ENCODE measurements around the gene GLI1. TPM values are rescaled to one million over a fixed set of nuclear protein-coding genes. Genes with fewer than 3 reads are reported as not detected.

GLI1 gene
- total RNA-seq, 2 donors from 2014 or later, result 3.4 to 6.4 TPM

DNA sequence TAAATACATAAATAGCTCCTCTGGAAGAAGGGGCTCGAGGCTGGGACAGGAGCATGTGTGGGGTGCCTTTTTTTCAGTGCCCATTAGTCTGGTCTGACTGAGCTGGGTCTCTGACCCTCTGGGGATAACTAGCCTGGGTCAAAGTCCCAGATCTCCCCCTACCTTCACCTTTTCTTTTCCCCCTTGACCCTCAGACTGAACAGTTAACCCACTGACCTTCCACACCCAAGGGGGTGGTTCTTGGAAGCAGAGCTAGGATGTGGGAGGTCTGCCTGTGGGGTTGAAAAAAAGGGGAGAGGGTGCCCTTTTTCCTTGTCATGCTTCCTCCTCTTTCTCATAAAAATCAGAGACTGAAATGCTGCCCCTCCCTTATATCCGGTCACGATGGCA lies 925 bp upstream of the GLI1 start:
- peaks cover 30% of the 10 kb centered on the region for H3K27me3 Mint-ChIP-seq (ENCODE audit: insufficient read depth)
- TF ChIP-seq CTCF (conservative IDR thresholded peaks at IDR 0.05), result no peak
- 29% methylated on average over 3 of the region's 3 CpGs for WGBS, 2 experiments (ENCODE audit: insufficient coverage in 1 of 2, insufficient read length in 1 of 2)
- H3K27ac Mint-ChIP-seq, result peak overlapping the region; percentile 83
- Histone ChIP-seq H3K4me1 (ENCODE audit: control insufficient read depth, insufficient read depth, low read length) (no peaks in the 10 kb centered on the region), H3K9me3 (ENCODE audit: control insufficient read depth, low read length) (no peaks in the 10 kb centered on the region), H3K27ac (ENCODE audit: low read depth, low read length) (no peak overlapping the region), H3K27me3 (ENCODE audit: control insufficient read depth, insufficient read depth, low read length, poor library complexity, severe bottlenecking) (peaks cover 20% of the 10 kb centered on the region), H3K9ac (ENCODE audit: extremely low read depth, low read length, poor library complexity, severe bottlenecking) (no peak overlapping the region), H3K4me3 (ENCODE audit: low read length) (peak overlapping the region; percentile 95), H3K36me3 (ENCODE audit: control insufficient read depth, insufficient read depth, low read length) (no peaks in the 10 kb centered on the region)
- no peak for DNase-seq
- H3K4me1 Mint-ChIP-seq, result peaks cover 32% of the 10 kb centered on the region
- H3K4me3 Mint-ChIP-seq, result peak overlapping the region; percentile 83
- H3K9me3 Mint-ChIP-seq, result no peaks in the 10 kb centered on the region
- H3K36me3 Mint-ChIP-seq (ENCODE audit: low read depth), result no peaks in the 10 kb centered on the region

DNA sequence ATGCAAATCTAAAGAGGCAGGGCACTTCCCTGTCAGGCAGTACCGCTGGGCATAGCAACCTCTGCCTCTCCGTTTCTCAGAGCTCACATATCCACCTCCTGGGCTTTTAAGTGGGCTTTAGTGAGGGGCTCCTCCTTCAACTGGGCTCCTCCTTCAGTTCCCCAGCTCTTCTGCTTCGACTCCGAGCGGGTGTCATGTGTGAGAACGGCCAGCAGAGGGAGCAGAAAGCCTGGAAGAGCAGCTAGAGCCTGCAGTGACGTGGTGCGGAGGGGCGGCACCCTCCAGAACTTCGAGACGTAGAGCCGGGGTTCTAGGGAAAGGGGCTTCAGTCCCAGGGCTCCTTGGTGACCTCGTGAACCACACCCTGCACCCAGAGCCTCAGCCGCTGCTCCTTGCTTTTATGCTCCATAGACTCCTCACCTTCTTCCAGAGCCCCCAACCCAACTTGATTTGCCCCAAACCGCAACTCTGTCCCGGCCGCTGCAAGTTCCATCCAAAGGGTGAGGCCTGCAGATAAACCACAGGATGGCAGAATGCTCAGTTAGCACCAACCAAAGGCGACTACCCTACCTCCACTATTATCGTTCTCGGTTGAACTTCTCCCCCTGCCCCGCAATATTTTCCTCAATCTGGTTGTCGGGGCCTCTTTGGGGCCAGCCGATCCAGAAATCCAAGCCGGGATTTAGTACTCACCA lies 383 bp upstream of the GLI1 start:
- Mint-ChIP-seq H3K4me1 (peaks cover 32% of the 10 kb centered on the region), H3K27ac (peak overlapping the region; percentile 93)

GRCh38 chr12:57460468-57460784 lies 841 bp downstream of the GLI1 start:
- Histone ChIP-seq H3K27me3 (ENCODE audit: control insufficient read depth, insufficient read depth, low read length, poor library complexity, severe bottlenecking) (peaks cover 30% of the 10 kb centered on the region), H3K9ac (ENCODE audit: extremely low read depth, low read length, poor library complexity, severe bottlenecking) (no peak overlapping the region), H3K9me3 (ENCODE audit: control insufficient read depth, low read length) (no peaks in the 10 kb centered on the region), H3K4me1 (ENCODE audit: control insufficient read depth, insufficient read depth, low read length) (no peaks in the 10 kb centered on the region), H3K4me3 (ENCODE audit: low read length) (peak overlapping the region; percentile 40), H3K36me3 (ENCODE audit: control insufficient read depth, insufficient read depth, low read length) (no peaks in the 10 kb centered on the region), H3K27ac (ENCODE audit: low read depth, low read length) (no peak overlapping the region)
- H3K4me1 Mint-ChIP-seq, result peaks cover 25% of the 10 kb centered on the region
- TF ChIP-seq CTCF (conservative IDR thresholded peaks at IDR 0.05), result no peak
- H3K4me3 Mint-ChIP-seq, result peak overlapping the region; percentile 83
- no peaks in the 10 kb centered on the region for H3K9me3 Mint-ChIP-seq
- peaks cover 40% of the 10 kb centered on the region for H3K27me3 Mint-ChIP-seq (ENCODE audit: insufficient read depth)
- no peak for DNase-seq
- 0 to 10% methylated on average over 2 to 6 of the region's 6 CpGs for WGBS, 2 experiments (ENCODE audit: insufficient coverage in 1 of 2, insufficient read length in 1 of 2)
- H3K27ac Mint-ChIP-seq, result no peak overlapping the region
- H3K36me3 Mint-ChIP-seq (ENCODE audit: low read depth), result no peaks in the 10 kb centered on the region

More for the DNA sequence above, 383 bp upstream of the GLI1 start:
- H3K36me3 Mint-ChIP-seq (ENCODE audit: low read depth), result no peaks in the 10 kb centered on the region
- Histone ChIP-seq H3K9me3 (ENCODE audit: control insufficient read depth, low read length) (no peaks in the 10 kb centered on the region), H3K4me3 (ENCODE audit: low read length) (peak overlapping the region; percentile 95), H3K36me3 (ENCODE audit: control insufficient read depth, insufficient read depth, low read length) (no peaks in the 10 kb centered on the region), H3K27me3 (ENCODE audit: control insufficient read depth, insufficient read depth, low read length, poor library complexity, severe bottlenecking) (peaks cover 20% of the 10 kb centered on the region), H3K27ac (ENCODE audit: low read depth, low read length) (no peak overlapping the region), H3K9ac (ENCODE audit: extremely low read depth, low read length, poor library complexity, severe bottlenecking) (no peak overlapping the region), H3K4me1 (ENCODE audit: control insufficient read depth, insufficient read depth, low read length) (no peaks in the 10 kb centered on the region)
- peak overlapping the region; percentile 83 for H3K4me3 Mint-ChIP-seq
- 1% methylated on average over 16 to 24 of the region's 24 CpGs for WGBS, 2 experiments (ENCODE audit: insufficient coverage in 1 of 2, insufficient read length in 1 of 2)
- no peaks in the 10 kb centered on the region for H3K9me3 Mint-ChIP-seq
- DNase-seq, result peak; percentile 100
- H3K27me3 Mint-ChIP-seq (ENCODE audit: insufficient read depth), result peaks cover 34% of the 10 kb centered on the region
- TF ChIP-seq CTCF (conservative IDR thresholded peaks at IDR 0.05), result peak; percentile 89

All from endodermal cell (in vitro differentiated cells).